ENCODE data around the gene EPHA8.
A peak's percentile ranks its signal among the peaks of the same experiment; 100 is the strongest.

The EPHA8 gene

DNA sequence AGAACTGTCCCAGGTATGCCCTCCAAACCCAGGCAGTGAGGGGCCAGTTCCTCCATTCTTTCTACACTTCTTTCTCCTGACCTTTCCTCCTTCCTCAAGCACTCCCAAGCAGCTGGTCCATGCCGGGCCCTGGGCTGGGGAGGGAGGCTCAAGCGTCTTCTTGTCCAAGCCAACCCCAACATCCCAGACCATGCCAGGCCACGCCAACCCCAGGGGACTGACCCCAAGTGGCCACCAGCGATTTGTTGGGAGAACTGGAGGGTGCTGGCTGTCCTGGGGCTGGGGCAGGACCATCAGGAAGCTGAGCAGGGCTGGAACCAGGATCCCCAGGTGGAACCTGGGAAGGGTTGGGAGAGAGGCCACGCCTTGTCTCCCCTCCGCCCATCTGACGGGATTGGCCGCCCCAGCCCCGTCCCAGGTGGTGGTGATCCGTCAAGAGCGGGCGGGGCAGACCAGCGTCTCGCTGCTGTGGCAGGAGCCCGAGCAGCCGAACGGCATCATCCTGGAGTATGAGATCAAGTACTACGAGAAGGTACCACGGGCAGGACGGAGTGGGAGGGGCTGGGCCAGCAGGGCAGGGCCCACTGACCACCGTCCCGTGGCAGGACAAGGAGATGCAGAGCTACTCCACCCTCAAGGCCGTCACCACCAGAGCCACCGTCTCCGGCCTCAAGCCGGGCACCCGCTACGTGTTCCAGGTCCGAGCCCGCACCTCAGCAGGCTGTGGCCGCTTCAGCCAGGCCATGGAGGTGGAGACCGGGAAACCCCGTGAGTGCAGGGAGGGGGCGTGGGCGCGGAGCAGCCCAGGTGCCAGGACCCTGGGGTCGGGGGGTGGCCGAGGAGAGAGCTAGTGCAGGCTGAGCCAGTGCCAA lies 29.9 kb downstream of the EPHA8 start:
- no peak for DNase-seq (ENCODE audit: low spot score)

DNA sequence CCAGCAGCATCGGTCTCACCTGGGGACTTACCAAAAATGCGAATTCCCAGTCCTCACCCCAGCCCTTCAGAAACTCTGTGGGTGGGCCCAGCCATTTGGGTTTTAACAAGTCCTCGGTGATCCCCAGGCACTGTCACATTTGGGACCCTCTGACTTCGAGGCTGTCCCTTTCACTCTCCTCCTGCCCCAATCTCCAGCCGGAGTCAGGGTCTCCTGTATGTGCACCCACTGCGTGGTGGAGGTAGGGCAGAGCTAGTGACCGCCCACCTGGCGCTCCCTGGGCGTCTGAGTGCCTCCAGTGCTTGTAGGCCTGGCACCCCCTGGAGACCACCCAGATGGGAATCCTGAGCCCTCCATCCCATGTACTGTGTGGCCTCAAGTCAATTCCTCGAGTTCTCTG lies 31.1 kb downstream of the EPHA8 start:
- DNase-seq (ENCODE audit: low spot score) = no peak

DNA sequence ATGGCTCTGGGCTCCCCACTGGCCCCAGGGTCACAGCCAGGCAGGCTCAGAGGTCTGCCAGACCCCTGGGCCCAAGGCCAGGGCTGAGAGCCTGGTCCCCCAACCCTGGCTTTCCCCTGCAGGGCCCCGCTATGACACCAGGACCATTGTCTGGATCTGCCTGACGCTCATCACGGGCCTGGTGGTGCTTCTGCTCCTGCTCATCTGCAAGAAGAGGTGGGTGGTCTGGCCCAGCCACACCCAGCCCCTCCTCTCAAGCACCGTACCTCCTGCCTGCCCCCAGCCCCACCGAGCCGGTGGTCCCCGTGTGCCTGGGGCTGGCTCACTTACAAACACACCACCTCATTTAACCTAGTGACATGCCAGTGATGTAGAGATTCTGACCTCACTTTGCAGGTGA lies 31.8 kb downstream of the EPHA8 start:
- no peak for DNase-seq (ENCODE audit: low spot score)

DNA sequence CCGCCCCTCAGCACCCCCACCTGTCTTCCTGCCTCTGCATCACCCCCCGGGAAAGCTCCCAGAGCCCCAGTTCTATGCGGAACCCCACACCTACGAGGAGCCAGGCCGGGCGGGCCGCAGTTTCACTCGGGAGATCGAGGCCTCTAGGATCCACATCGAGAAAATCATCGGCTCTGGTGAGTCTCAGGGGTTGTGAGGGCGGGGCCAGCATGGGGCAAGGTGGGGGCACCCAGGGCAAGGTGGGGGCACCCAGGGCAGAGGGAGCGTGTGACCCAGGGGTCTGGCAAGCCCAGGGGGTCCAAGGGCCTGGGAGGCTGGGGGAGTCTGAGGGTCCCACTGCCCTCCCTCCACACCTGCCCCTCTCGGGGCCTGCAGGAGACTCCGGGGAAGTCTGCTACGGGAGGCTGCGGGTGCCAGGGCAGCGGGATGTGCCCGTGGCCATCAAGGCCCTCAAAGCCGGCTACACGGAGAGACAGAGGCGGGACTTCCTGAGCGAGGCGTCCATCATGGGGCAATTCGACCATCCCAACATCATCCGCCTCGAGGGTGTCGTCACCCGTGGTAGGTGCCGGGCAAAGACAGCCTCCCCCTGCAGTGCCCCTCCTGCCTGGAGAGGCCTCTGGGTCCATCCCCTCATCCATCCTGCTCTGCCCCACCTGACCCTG lies 34.1 kb downstream of the EPHA8 start:
- no peak for DNase-seq (ENCODE audit: low spot score)

DNA sequence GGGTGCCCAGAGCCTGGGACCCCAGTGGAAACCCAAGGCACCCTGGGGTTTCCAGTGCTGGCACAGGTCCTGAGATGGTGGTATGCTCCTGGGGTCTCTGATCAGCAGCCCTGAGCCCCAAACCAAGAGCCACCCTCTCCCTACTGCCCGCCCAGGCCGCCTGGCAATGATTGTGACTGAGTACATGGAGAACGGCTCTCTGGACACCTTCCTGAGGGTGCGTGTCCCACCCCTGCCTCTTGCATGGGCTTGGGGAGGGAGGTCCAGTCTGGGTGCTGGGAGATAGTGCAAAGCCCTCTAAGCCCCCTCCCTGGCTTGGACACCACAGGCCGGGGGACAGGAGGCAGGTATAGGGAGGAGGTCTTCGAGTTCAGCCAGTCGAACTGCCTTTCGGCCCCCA lies 34.7 kb downstream of the EPHA8 start:
- DNase-seq (ENCODE audit: low spot score) = no peak

DNA sequence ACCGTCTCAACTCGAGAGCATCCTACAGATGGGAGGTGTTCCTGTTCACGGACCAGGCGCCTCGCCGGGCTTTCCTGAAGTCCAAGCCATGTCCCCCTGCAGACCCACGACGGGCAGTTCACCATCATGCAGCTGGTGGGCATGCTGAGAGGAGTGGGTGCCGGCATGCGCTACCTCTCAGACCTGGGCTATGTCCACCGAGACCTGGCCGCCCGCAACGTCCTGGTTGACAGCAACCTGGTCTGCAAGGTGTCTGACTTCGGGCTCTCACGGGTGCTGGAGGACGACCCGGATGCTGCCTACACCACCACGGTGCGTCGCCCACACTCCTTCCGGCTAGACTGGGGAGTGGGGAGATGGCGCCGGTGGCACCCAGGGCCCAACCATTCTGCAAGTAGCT lies 35.4 kb downstream of the EPHA8 start:
- no peak for DNase-seq (ENCODE audit: low spot score)

DNA sequence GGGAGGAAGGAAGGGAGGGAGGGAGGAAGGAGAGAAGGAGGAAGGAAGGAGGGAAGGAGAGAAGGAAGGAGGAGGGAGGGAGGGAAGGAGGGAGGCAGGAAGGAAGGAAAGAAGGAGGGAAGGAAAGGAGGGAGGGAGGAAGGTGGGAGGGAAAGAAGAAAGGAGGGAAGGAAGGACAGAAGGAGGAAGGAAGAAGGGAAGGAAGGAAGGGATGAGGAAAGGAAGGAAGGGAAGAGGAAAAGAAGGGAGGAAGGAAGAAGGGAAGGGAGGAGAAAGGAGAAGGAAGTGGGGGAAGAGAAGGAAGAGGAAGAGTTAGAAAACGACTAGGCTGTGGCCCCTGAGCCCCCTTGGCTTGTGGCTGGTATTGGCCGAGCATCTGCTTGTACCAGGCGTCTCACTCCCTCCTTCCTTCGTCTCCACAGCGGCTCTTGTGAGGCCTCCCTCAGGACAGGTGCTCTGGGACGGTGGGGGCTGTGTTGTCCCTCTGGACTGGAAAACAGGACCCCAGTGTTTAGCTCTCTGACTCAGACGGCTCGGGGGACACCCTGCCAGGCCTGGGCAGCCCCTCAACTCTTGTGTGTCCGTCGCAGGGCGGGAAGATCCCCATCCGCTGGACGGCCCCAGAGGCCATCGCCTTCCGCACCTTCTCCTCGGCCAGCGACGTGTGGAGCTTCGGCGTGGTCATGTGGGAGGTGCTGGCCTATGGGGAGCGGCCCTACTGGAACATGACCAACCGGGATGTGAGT lies 37.0 kb downstream of the EPHA8 start:
- peak; percentile 42 for DNase-seq (ENCODE audit: low spot score)

DNA sequence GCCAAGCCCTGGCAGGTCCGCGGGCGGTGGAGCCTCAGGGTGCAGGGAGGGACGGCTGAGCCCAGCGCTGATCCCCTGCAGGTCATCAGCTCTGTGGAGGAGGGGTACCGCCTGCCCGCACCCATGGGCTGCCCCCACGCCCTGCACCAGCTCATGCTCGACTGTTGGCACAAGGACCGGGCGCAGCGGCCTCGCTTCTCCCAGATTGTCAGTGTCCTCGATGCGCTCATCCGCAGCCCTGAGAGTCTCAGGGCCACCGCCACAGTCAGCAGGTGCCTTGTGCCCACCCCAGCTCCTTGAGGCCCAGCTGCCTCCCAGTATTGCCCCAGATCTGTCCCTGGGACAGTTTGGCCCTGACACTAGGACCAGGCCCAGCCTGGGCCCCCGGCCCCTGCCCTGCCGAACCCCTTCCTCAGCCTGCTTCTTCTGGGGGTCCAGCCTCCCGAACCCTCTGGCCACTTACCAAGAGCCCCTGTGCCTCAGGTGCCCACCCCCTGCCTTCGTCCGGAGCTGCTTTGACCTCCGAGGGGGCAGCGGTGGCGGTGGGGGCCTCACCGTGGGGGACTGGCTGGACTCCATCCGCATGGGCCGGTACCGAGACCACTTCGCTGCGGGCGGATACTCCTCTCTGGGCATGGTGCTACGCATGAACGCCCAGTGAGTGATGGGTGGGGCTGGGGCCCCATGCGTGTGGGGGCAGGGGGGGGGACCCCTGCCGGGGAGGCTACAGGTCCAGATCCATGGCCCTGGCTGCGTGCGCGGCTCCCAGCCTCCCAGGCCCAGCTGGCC lies 37.7 kb downstream of the EPHA8 start:
- no peak for DNase-seq (ENCODE audit: low spot score)

DNA sequence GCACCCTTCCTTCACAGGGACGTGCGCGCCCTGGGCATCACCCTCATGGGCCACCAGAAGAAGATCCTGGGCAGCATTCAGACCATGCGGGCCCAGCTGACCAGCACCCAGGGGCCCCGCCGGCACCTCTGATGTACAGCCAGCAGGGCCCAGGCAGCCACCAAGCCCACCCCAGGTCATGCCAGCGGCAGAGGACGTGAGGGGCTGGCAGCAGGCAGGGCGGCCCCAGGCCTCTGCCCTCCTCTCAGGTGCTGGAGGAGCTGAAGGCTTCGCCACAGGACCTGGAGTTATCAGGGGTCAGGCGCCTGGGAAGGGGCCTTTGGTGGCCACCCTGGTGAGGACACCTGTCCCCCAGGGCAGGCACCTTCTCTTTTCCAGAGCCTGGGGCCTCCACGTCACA lies 38.3 kb downstream of the EPHA8 start:
- DNase-seq (ENCODE audit: low spot score) = no peak

DNA sequence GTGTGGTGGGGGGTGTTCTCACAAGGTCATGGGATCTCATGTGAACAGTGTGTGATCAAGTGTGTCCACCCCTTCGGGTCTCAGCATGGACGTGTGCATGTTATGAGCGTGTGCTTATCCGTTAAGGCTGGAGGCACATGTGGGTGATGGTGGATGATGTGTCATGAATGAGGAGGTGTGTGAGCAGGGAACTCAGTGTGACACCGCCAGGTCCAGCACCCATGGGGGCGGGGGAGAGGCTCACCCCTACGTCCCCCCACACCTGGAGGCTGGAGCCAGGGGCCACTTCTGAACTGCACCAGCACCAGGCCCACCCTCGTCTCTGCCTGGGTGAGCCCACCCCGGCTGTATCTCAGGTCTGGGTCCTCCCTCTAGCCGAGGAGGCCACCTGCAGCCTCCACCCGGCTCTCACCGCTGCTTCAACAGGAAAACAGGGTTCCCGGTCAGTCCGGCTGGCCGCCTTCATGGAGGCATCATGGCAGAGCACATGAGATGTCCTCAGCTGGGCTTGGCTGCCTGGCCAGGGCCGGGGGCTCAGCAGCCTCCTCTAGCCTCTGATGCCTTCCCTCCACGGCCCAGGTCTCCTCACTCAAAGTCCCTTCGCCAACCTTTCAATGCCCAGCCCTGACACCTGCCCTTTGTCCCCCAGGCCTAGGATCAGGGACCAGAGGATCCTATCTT lies 38.9 kb downstream of the EPHA8 start:
- DNase-seq (ENCODE audit: low spot score) = no peak

DNA sequence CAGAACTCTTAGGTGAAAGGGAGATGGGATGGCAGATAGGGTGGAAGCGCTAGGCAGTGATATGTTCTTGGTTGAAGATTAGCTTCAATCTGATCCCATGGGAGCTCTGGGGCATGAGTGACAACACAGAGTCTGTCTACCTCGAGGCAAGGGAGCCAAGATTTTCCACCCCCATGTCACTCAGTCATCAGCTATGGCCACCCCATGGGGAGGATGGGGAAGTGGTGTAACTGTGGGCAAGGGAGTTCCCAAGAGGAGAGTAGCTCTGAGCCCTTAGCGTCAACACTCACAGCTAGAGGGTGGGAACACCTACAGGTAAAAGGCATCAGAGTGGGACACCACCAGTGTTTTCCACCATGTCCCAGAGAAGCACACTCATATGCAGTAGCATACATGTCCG lies 42.9 kb downstream of the EPHA8 start:
- DNase-seq (ENCODE audit: low spot score) = no peak

DNA sequence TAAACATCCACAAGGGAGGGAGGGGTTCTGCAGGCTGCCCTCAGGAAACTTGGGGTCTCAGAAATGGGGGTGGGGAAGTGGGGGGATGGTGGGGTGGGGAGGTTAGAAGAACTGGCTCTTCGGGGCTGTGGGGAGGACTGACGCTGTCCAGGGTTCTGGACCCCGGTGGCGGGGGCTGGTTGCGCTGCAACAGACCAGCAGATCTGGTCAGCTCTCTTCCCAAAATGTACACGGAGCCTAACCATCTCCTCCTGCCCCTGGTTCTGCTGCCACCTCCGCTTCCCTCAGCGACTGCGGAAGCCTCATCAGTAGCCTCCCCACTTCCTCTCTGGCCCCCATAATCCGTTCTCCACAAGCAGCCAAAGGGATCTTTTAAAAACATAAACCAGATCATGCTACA lies 43.9 kb downstream of the EPHA8 start:
- DNase-seq (ENCODE audit: low spot score) = no peak

DNA sequence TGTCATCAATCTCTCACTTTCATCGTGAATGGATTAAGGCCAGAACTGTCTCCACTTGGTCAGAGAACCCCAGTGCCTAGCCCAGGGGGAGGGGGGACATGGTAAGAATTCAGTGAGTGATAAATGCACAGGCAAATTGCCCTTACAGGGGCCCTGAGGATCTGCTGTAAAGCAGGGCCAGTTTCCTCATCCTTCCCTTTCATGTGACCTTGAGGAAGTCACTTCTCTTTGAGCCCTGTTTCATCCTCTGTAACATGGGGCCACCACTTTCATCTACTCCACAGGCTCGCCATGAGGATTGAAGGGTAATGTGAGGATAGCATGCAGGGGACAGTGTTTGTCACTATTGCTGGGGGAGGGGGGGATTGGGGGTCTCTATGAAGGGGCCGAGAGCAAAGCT lies 45.1 kb downstream of the EPHA8 start:
- DNase-seq (ENCODE audit: low spot score) = no peak

DNA sequence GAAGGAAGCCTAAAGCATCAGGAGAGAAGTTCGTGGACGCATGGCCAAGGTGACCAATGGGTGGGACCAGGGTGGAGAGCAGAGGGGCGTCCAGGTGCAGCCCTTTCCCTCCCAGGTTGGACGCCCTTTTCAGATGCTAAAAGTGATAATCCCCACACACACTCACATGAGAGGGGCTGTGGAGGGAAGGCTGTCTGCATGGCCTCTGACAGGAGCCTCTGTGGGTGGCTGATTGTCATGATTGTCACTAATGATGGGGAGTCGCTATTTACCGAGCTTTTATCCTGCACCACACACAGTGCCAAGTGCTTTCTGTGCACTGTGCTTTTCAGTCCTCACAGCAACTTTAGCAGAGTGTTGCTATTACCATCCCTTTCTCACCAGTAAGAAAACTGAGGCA lies 46.0 kb downstream of the EPHA8 start:
- no peak for DNase-seq (ENCODE audit: low spot score)

DNA sequence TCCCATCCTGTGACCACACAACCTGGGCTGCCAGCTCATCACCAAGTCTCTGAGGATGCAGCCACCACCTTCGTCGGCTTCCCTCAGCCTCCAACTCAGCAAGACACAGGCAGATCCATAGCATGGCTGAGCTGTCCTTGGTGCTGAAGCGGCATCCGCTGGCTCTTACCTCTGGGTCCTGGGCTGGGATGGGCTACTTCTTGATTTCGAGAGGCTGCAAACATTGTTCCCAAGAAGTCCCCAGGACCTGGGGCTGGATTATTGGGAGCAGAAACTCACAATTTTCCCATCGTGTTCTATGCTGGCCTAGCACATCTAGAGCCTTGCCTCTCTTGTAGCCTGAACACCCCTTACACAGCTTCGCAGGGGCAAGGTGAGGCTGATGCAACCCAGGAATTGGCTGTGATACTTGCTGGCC lies 48.2 kb downstream of the EPHA8 start:
- DNase-seq (ENCODE audit: low spot score) = no peak

DNA sequence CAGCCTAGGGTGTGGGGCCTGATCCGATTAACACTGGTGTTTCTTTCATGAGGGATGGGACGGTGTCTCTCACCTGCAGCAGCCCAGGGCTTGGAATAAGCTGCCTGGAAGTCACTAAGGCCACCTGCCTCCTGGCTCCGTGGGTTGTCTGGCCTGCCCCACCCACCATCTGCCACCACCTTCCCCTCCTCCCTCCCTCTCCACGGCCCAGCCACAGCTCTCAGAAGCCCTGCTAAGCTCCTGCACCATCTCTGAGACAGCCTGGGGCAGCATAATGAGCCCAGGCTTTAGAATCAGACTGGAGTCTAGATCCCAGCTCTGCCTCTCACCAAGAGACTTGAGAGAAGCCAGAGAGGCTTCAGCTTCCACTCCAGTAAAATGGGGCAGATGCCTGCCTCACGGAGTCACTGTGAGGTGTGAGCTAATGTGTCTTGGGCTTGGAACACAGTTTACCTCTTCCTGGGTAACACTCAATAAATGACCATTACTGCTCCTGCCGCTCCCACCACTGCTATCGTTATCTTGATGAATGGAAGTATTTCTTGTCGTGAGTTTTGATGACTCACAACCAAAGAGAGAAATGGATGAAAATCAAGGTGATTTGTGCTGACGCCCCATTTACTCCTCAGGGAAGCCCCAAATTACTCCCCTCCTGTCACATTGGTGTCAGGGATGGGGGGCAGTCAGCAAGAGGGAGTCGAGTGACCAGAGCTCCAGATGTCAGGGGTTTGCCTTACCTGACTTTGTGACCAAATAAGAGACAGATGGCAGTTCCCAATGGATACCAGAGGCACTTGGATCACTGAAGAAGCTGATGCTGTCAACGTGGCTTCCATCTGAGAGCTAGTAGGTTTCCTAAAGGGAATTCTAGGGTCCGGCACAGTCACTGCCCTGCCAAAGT lies 49.6 kb downstream of the EPHA8 start:
- peak; percentile 63 for DNase-seq (ENCODE audit: low spot score)

DNA sequence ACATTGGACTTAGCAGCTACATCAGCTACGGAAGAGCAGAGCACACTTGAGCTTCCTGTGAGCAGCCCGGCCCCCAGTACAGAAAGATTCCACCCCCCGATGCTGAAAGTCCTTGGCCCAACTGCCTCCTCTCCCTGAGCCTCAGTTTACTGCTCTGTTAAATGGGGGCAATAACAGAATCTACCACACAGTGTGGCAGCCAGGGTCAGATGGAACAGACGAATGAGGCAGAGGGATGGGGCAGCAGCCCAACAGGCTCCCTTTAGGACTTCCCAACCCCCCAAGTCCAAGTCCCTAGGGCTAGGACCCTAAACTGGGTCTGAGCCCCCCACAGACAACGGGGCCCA lies 50.3 kb downstream of the EPHA8 start:
- no peak for DNase-seq (ENCODE audit: low spot score)

DNA sequence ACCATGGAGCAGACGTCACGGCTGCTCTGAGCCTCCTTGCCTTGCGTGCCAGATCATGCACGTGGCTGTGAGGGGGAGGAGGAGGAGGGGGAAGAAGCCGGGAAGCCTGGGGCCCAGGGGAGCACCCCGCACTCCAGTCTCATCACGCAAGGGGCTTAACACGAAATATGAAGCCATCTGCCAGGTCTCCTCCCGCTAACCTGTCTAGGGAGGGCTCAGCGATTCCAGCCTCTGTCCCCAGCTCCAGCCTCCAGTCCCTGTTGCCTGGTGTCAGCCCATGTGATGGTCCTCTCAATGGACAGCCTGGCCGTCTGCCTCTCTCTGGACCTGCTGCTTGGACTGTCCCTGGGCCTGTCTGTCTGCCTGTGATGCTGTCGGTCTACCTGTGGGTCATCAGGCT lies 50.7 kb downstream of the EPHA8 start:
- no peak for DNase-seq (ENCODE audit: low spot score)

DNA sequence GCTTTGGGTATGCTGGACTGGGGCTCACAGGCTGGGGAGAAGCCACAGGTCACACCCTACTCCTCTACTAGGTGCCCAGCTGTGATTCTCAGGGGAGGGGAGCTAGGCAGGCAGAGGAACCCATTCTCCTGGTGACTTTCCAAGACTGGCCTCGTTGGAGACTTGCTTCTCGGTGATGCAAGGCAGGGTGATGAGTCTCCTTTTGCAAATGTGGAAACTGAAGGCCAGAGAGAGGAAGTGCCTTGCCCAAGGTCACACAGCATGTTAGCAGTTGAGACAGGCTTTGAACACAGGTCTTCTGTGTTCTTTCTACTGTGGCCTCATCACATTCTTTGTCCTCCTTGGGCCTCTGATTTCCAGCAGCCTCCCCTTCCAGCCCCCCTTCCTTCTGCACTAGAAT lies 52.6 kb downstream of the EPHA8 start:
- no peak for DNase-seq (ENCODE audit: low spot score)

DNA sequence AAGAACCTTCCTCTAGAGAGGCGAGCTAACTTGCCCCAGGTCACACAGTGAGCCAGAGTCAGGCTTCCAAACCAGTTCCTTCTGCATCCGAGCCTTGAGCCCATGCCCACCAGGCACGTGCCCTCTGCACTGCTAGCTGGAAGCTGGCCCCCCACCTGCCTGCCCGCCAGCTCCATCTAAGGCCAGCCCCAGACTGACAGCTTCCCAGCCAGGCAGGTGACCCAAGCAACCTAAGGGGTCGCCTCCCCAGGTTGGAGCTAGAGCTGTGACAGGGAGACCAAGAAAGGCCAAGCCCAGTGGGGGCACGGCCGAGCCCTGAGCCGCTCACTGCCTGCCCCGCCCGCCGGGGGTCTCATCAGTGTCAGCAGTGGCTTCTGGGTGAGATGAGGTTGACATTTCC lies 53.3 kb downstream of the EPHA8 start:
- no peak for DNase-seq (ENCODE audit: low spot score)

DNA sequence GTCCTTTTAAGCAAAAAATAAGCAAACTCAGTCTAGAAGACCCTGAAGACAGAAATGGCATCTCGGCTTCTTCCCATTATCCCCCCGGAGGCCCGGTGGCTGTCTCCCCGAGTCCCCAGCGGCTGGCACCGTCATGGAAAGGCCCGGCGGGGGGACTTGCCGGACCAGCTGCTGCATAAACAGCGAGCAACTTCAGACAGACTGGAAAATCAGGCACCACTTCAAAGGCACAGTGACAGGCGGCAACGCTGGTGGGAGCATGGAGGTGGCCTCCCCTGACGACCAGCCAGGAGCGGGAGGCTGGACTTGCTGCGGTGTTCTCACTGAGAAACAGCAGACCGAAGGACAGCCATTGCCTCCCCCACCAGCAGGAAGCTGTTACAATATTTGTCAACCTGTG lies 54.8 kb downstream of the EPHA8 start:
- DNase-seq (ENCODE audit: low spot score) = no peak

All from cerebellar cortex (tissue), 1 donor.